ENCODE results near the gene BCL11B. TPM values are rescaled to one million over a fixed set of nuclear protein-coding genes. Genes with fewer than 3 reads are reported as not detected.

Gene BCL11B
- total and polyA plus RNA-seq, 2 experiments from 2014 or later = 0.28 to 3.2 TPM

- Histone ChIP-seq H2AFZ (no peak overlapping the region), H3K4me2 (no peak overlapping the region), H3K79me2 (peaks cover 3% of the 10 kb centered on the region), H4K20me1 (ENCODE audit: insufficient read depth, poor library complexity, severe bottlenecking) (no peaks in the 10 kb centered on the region), H3K27ac (no peak overlapping the region), H3K4me3 (no peak overlapping the region), H3K27me3 (peaks cover under 1% of the 10 kb centered on the region), H3K9me2 (replicated peaks; ENCODE audit: insufficient read depth) (no peaks in the 10 kb centered on the region), H3K9me3 (ENCODE audit: low read depth) (no peaks in the 10 kb centered on the region), H3K36me3 (replicated peaks; ENCODE audit: insufficient read depth, low read depth) (no peaks in the 10 kb centered on the region), H3K4me1 (ENCODE audit: insufficient read depth) (no peaks in the 10 kb centered on the region)
- 84% methylated on average over 25 of the region's 25 CpGs for WGBS (ENCODE audit: low lambda C conversion rate, missing lambda C conversion rate)
- TF ChIP-seq CTCF (IDR thresholded peaks at IDR 0.05; ENCODE audit: poor library complexity) = no peak
- no peak for TF ChIP-seq EZH2 (IDR thresholded peaks at IDR 0.05; ENCODE audit: borderline replicate concordance)
- no peak for TF ChIP-seq EZH2phosphoT487 (IDR thresholded peaks at IDR 0.05; ENCODE audit: low read depth, severe bottlenecking, unreplicated experiment)
- no peak for DNase-seq (ENCODE audit: low spot score)
Measured at GRCh38 chr14:99252940-99253868, 18.8 kb downstream of the BCL11B start.

DNA sequence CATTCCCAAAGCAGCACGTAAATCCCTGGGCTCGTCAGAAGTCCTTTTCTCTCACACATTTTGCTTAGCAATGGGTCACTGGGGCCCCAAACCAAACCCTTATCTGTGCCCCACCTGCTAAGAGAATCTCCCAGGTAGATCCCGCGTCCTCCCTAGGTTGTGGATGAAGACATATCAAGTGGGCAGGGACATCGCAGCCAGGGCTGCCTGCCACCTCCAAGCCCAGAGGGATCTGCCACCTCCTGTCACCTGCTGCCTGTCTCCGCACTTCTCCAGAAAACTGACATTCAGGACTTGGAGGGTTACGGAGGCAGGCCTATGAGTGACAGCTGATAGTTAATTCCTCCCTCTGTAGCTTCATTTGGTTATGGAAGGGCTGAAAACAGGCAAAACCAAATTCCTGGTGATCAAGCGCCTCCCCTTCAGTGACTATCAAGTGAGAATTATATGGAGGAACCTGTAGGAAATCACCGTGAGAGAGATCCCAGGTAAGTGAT lies 19.5 kb downstream of the BCL11B start:
- H2AFZ ChIP-seq = no peak overlapping the region
- peaks cover 3% of the 10 kb centered on the region for H3K4me1 ChIP-seq (ENCODE audit: insufficient read depth)
- no peaks in the 10 kb centered on the region for H3K9me2 ChIP-seq (replicated peaks; ENCODE audit: insufficient read depth)
- H4K20me1 ChIP-seq (ENCODE audit: insufficient read depth, poor library complexity, severe bottlenecking) = no peaks in the 10 kb centered on the region
- no peak overlapping the region for H3K4me3 ChIP-seq
- H3K36me3 ChIP-seq (replicated peaks; ENCODE audit: insufficient read depth, low read depth) = no peaks in the 10 kb centered on the region
- no peak overlapping the region for H3K4me2 ChIP-seq
- H3K27me3 ChIP-seq = peaks cover 8% of the 10 kb centered on the region
- H3K9me3 ChIP-seq (ENCODE audit: low read depth) = no peaks in the 10 kb centered on the region
- TF ChIP-seq CTCF (IDR thresholded peaks at IDR 0.05; ENCODE audit: poor library complexity) = no peak
- no peak for TF ChIP-seq EZH2phosphoT487 (IDR thresholded peaks at IDR 0.05; ENCODE audit: low read depth, severe bottlenecking, unreplicated experiment)
- TF ChIP-seq EZH2 (IDR thresholded peaks at IDR 0.05; ENCODE audit: borderline replicate concordance) = no peak
- 84% methylated on average over 9 of the region's 9 CpGs for WGBS (ENCODE audit: low lambda C conversion rate, missing lambda C conversion rate)
- H3K27ac ChIP-seq = no peak overlapping the region
- no peak for DNase-seq (ENCODE audit: low spot score)
- H3K79me2 ChIP-seq = peaks cover 3% of the 10 kb centered on the region

- Histone ChIP-seq H3K27me3 (peaks cover 14% of the 10 kb centered on the region), H3K9me2 (replicated peaks; ENCODE audit: insufficient read depth) (no peaks in the 10 kb centered on the region), H3K9me3 (ENCODE audit: low read depth) (no peaks in the 10 kb centered on the region), H3K4me3 (no peak overlapping the region), H3K27ac (no peak overlapping the region), H3K4me1 (ENCODE audit: insufficient read depth) (peaks cover 11% of the 10 kb centered on the region), H4K20me1 (ENCODE audit: insufficient read depth, poor library complexity, severe bottlenecking) (no peaks in the 10 kb centered on the region), H3K36me3 (replicated peaks; ENCODE audit: insufficient read depth, low read depth) (no peaks in the 10 kb centered on the region), H3K4me2 (no peak overlapping the region), H2AFZ (no peak overlapping the region), H3K79me2 (peaks cover 3% of the 10 kb centered on the region)
- WGBS (ENCODE audit: low lambda C conversion rate, missing lambda C conversion rate) = 93% methylated on average over 2 of the region's 2 CpGs
- TF ChIP-seq EZH2 (IDR thresholded peaks at IDR 0.05; ENCODE audit: borderline replicate concordance) (no peak), EZH2phosphoT487 (IDR thresholded peaks at IDR 0.05; ENCODE audit: low read depth, severe bottlenecking, unreplicated experiment) (no peak), CTCF (IDR thresholded peaks at IDR 0.05; ENCODE audit: poor library complexity) (no peak)
- DNase-seq (ENCODE audit: low spot score) = no peak
Measured at GRCh38 chr14:99251721-99252120, 20.3 kb downstream of the BCL11B start.
